OCI-LY7 (cell line): ENCODE measurements around the gene VPS13D.

ENCODE experiments used
- EZH2phosphoT487 ChIP-seq: fragments of 200-600 bp; sonication (generic); IDR thresholded peaks from 2 replicates; pipeline ENCODE4 v1.6.1; 2018; ENCODE audit warnings: low read depth, borderline replicate concordance, mild to moderate bottlenecking, mixed run types, antibody characterized with exemption, low read length, moderate library complexity, mixed read lengths
- TF ChIP-seq, protein P1 (sequence below): fragments of 200-600 bp; sonication (generic); conservative IDR thresholded peaks from 2 replicates; pipeline ENCODE4 v1.5.1; 2014; ENCODE audit warnings: mild to moderate bottlenecking, antibody characterized with exemption, low read length, moderate library complexity, mixed read lengths

DNA sequence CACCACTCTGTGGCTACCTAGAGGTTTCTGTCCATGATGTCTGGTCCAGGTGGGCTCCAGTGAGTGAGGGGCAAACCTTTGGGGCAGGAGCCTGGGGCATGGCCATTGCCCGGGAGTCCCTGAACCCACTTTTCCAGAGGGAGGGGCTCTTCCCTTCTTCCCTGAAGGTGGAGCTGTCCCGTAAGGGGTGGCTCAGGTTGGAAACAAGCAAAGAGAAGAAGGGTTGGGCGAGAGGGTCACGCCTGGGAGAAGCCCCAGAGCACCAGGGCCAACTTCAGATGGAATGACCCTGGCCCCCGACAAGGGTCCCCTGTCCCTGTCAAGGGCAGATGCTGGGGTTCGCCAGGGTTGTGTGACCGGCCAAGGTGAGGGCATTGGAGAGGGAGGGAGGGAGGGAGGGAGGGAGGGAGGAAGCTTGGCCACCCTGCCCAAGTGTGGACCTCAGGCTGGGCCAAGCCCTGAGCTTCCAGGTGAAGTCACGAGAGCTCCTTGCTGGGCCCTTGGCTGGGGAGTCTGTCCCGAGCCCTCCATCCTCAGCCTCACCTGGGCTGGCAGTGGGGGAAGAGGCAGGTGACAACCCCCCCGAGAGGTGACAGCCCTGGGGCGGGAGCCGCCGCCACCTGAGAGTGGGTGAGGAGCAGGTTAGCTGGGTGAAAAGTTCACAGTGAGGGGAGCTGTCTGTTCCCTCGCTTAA is 318.6 kb downstream of the VPS13D start:
- TF ChIP-seq, protein P1, sequence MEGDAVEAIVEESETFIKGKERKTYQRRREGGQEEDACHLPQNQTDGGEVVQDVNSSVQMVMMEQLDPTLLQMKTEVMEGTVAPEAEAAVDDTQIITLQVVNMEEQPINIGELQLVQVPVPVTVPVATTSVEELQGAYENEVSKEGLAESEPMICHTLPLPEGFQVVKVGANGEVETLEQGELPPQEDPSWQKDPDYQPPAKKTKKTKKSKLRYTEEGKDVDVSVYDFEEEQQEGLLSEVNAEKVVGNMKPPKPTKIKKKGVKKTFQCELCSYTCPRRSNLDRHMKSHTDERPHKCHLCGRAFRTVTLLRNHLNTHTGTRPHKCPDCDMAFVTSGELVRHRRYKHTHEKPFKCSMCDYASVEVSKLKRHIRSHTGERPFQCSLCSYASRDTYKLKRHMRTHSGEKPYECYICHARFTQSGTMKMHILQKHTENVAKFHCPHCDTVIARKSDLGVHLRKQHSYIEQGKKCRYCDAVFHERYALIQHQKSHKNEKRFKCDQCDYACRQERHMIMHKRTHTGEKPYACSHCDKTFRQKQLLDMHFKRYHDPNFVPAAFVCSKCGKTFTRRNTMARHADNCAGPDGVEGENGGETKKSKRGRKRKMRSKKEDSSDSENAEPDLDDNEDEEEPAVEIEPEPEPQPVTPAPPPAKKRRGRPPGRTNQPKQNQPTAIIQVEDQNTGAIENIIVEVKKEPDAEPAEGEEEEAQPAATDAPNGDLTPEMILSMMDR = no peak
- TF ChIP-seq EZH2phosphoT487 = no peak
